HG02610 (cell line): ENCODE measurements around the gene DYNC1I1.

Source experiments
- ATAC-seq: cut with Tn5 transposase; IDR thresholded peaks from one replicate; pipeline ENCODE4 v1.9.1; 2021; ENCODE audit warnings: mild to moderate bottlenecking, moderate library complexity; ENCODE audit not compliant: unreplicated experiment

Gene DYNC1I1

GRCh38 chr7:95952851-95953250 lies 180.5 kb downstream of the DYNC1I1 start:
- no peak for ATAC-seq

- no peak for ATAC-seq
Observed at GRCh38 chr7:95955748-95956147, 183.4 kb downstream of the DYNC1I1 start.

- ATAC-seq = no peak
Observed at GRCh38 chr7:95957510-95957909, 185.2 kb downstream of the DYNC1I1 start.

GRCh38 chr7:95960706-95961244 lies 188.4 kb downstream of the DYNC1I1 start:
- ATAC-seq = no peak

- no peak for ATAC-seq
Observed at GRCh38 chr7:95963446-95963990, 191.2 kb downstream of the DYNC1I1 start.

GRCh38 chr7:95971716-95972115 lies 199.4 kb downstream of the DYNC1I1 start:
- no peak for ATAC-seq

- ATAC-seq = no peak
Observed at GRCh38 chr7:95972523-95972922, 200.2 kb downstream of the DYNC1I1 start.

- no peak for ATAC-seq
Observed at GRCh38 chr7:95974108-95974507, 201.8 kb downstream of the DYNC1I1 start.

GRCh38 chr7:95976369-95977060 lies 204.2 kb downstream of the DYNC1I1 start:
- ATAC-seq = no peak

GRCh38 chr7:95977994-95978393 lies 205.6 kb downstream of the DYNC1I1 start:
- ATAC-seq = no peak

- no peak for ATAC-seq
Observed at GRCh38 chr7:95980167-95980566, 207.8 kb downstream of the DYNC1I1 start.

GRCh38 chr7:95980706-95981105 lies 208.4 kb downstream of the DYNC1I1 start:
- ATAC-seq = no peak

- no peak for ATAC-seq
Observed at GRCh38 chr7:95986178-95986764, 213.9 kb downstream of the DYNC1I1 start.

- ATAC-seq = no peak
Observed at GRCh38 chr7:95989301-95989700, 216.9 kb downstream of the DYNC1I1 start.

- no peak for ATAC-seq
Observed at GRCh38 chr7:95993380-95993779, 221.0 kb downstream of the DYNC1I1 start.

- ATAC-seq = no peak
Observed at GRCh38 chr7:95996174-95996573, 223.8 kb downstream of the DYNC1I1 start.

GRCh38 chr7:95996886-95997285 lies 224.5 kb downstream of the DYNC1I1 start:
- no peak for ATAC-seq

- no peak for ATAC-seq
Observed at GRCh38 chr7:95997632-95998031, 225.3 kb downstream of the DYNC1I1 start.

- ATAC-seq = no peak
Observed at GRCh38 chr7:95999481-95999880, 227.1 kb downstream of the DYNC1I1 start.

GRCh38 chr7:96004578-96004977 lies 232.2 kb downstream of the DYNC1I1 start:
- no peak for ATAC-seq

GRCh38 chr7:96005271-96005670 lies 232.9 kb downstream of the DYNC1I1 start:
- no peak for ATAC-seq

- no peak for ATAC-seq
Observed at GRCh38 chr7:96009148-96009547, 236.8 kb downstream of the DYNC1I1 start.
